ENCODE measurements around the gene URGCP. TPM values are rescaled to one million over a fixed set of nuclear protein-coding genes. Genes with fewer than 3 reads are reported as not detected.

URGCP gene
- total and polyA plus RNA-seq, 10 of the 15 experiments (the other 5 are each of a cell fraction or from before 2014, with no cell fraction given): 2.0 to 29.7 (median 17.5) TPM

DNA sequence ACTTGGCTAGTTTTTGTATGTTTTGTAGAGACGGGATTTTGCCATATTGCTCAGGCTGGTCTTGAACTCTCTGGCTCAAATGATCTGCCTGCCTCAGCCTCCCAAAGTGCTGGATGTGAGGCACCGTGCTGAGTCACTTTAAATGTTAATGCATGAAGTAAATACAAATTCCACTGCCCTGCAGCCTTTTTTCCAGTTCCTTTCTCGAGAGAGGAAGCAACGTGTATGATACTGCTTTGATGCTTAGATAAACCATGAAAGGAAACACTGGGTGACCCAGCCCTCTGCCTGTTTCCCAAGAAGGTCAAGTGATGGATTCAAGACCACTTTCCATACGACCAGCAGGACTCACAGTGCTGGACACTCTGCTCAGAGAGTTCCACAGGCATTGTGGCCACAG lies 25.8 kb downstream of the URGCP start (continued):
- TF ChIP-seq SMAD5 (IDR thresholded peaks at IDR 0.05; ENCODE audit: low read depth) (no peak), HDAC6 (IDR thresholded peaks at IDR 0.05; ENCODE audit: unreplicated experiment) (no peak), SMAD1 (IDR thresholded peaks at IDR 0.05; ENCODE audit: low read depth, partially characterized antibody) (no peak), PRDM15 (CRISPR knock-in tag; IDR thresholded peaks at IDR 0.05) (no peak), ZNF207 (IDR thresholded peaks at IDR 0.05; ENCODE audit: borderline replicate concordance) (no peak), SREBF2 (IDR thresholded peaks at IDR 0.05; ENCODE audit: low read length) (no peak), BMI1 (IDR thresholded peaks at IDR 0.05; ENCODE audit: borderline replicate concordance) (no peak)

- BruUV-seq (replicated peaks): no TSS peak
- H4K20me1 ChIP-seq (ENCODE audit: control insufficient read depth, insufficient read depth): no peaks in the 10 kb centered on the region
- in situ Hi-C loops (cut with MboI) (no loop called here), intact Hi-C loops (cut with micrococcal nuclease; ENCODE audit: unreplicated experiment) (no loop called here)
- H3K79me2 ChIP-seq (ENCODE audit: control insufficient read depth, insufficient read depth, low read length): no peaks in the 10 kb centered on the region
- ATAC-seq (no peak), FAIRE-seq (no peak), DNase-seq (ENCODE audit: low read depth, low spot score) (no peak)
- H3K9me3 ChIP-seq (replicated peaks; ENCODE audit: control insufficient read depth, insufficient read depth, low read length): no peaks in the 10 kb centered on the region
- no peak overlapping the region for H3K27ac ChIP-seq (ENCODE audit: control insufficient read depth, insufficient read depth)
- H2AFZ ChIP-seq (ENCODE audit: control insufficient read depth, low read depth, low read length): no peak overlapping the region
- no peak overlapping the region for H3K4me2 ChIP-seq (ENCODE audit: control insufficient read depth, insufficient read depth)
- no peaks in the 10 kb centered on the region for H3K4me1 ChIP-seq (ENCODE audit: control insufficient read depth, insufficient read depth, low read length)
- H3K4me3 ChIP-seq: no peak overlapping the region
- WGBS (ENCODE audit: insufficient coverage, insufficient replicate concordance, low lambda C conversion rate, missing lambda C conversion rate): 76% methylated on average over 2 of the region's 2 CpGs
- CTCF ChIA-PET: interaction anchor here (0.7 kb wide), 1 partner anchor 40 kb away, joined by 3 read pairs; no protein-coding TSS in a partner anchor
- SMC1A ChIA-PET (ENCODE audit: uncharacterized antibody, unreplicated experiment): interaction anchor here (0.9 to 2.1 kb wide), 2 partner anchors 14 to 17 kb away, joined by 3 to 6 read pairs; no protein-coding TSS in a partner anchor
- no peak overlapping the region for H3K9ac ChIP-seq (ENCODE audit: control insufficient read depth, insufficient read depth, low read length)
- H3K27me3 ChIP-seq (replicated peaks in 1 of 2; ENCODE audit: control insufficient read depth in 2 of 2, insufficient read depth in 2 of 2, low read length in 1 of 2): no peaks in the 10 kb centered on the region
- TF ChIP-seq, protein P1, sequence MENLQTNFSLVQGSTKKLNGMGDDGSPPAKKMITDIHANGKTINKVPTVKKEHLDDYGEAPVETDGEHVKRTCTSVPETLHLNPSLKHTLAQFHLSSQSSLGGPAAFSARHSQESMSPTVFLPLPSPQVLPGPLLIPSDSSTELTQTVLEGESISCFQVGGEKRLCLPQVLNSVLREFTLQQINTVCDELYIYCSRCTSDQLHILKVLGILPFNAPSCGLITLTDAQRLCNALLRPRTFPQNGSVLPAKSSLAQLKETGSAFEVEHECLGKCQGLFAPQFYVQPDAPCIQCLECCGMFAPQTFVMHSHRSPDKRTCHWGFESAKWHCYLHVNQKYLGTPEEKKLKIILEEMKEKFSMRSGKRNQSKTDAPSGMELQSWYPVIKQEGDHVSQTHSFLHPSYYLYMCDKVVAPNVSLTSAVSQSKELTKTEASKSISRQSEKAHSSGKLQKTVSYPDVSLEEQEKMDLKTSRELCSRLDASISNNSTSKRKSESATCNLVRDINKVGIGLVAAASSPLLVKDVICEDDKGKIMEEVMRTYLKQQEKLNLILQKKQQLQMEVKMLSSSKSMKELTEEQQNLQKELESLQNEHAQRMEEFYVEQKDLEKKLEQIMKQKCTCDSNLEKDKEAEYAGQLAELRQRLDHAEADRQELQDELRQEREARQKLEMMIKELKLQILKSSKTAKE (IDR thresholded peaks at IDR 0.05; ENCODE audit: low read depth, poor library complexity, severe bottlenecking): no peak
- no peak for TF ChIP-seq MYC (IDR thresholded peaks at IDR 0.05; ENCODE audit: insufficient read depth, insufficient read length, insufficient replicate concordance, low read length, severe bottlenecking)
- H3K36me3 ChIP-seq (ENCODE audit: control insufficient read depth in 2 of 2, insufficient read depth in 2 of 2, low read length in 1 of 2): peaks cover 29 to 33% of the 10 kb centered on the region in 2 experiments
- POLR2A ChIA-PET: interaction anchor here (1.3 kb wide), 1 partner anchor 165 kb away, joined by 3 read pairs; the partner anchor contains the start of gene DBNL
- RAD21 ChIA-PET (ENCODE audit: unreplicated experiment): no interaction called here
These were observed 26.9 kb downstream of the URGCP start for GRCh38 chr7:43879477-43879876.
